HepG2 (cell line): Measurements from ENCODE around the gene KDM4B. TPM values are rescaled to one million over a fixed set of nuclear protein-coding genes. Genes with fewer than 3 reads are reported as not detected.

Experiments used
- ATAC-seq: fragments of 200-7000 bp; cut with Tn5 transposase; 3 replicates; pipeline ENCODE4 v1.9.1; 2020; ENCODE audit warnings: mild to moderate bottlenecking, moderate library complexity
- BruUV-seq: library from RNA; stranded (reverse); fragments of 400-500 nt; replicated peaks from 2 replicates; lab custom pipeline; 2021; lab: Mats Ljungman, UMichigan
- CTCF ChIA-PET: fragments of 300-600 bp; formaldehyde crosslinking; extraction: SDS; loops from one replicate; lab custom pipeline; 2021; ENCODE audit warnings: low total read pairs, inconsistent platforms, low intra/inter-chr PET ratio; lab: Yijun Ruan, JAX
- POLR2A ChIA-PET: fragments of 350-600 bp; sonication (Branson Sonifier 250); formaldehyde crosslinking; loops from one replicate; lab custom pipeline; 2020; ENCODE audit warnings: antibody characterized with exemption, inconsistent platforms; lab: Yijun Ruan, JAX
- DNase-seq: peaks from one replicate; pipeline ENCODE4 v3.0.0-alpha.2; 2015; ENCODE audit warnings: low spot score
- FAIRE-seq: peaks from 3 replicates; lab custom pipeline; 2011; peaks lifted over from hg19 to GRCh38; lab: Jason Lieb, UNC
- H2AFZ ChIP-seq: one replicate; pipeline ENCODE4 v1.6.1; 2011; ENCODE audit warnings: low read length, inconsistent platforms
- H3K27ac ChIP-seq: fragments of 300-600 bp; 3 replicates; pipeline ENCODE4 v1.8.0; 2011; ENCODE audit warnings: mixed run types, mild to moderate bottlenecking, mixed read lengths, low read length, inconsistent platforms; ENCODE audit not compliant: insufficient read depth; ENCODE audit errors: extremely low read length
- H3K27me3 ChIP-seq, 2 experiments: fragments of 200-600 bp in 1 of 2; 2 replicates in 1 of 2; 3 replicates in 1 of 2; pipeline versions ENCODE4 v1.6.0 to v1.8.0; 2011; ENCODE audit warnings: low read length in 2 of 2, mild to moderate bottlenecking in 2 of 2, moderate library complexity in 2 of 2, inconsistent platforms in 1 of 2; ENCODE audit not compliant: insufficient read depth in 2 of 2, control insufficient read depth in 1 of 2
- H3K36me3 ChIP-seq, 2 experiments: fragments of 200-600 bp in 1 of 2; replicated peaks in 1 of 2; 2 replicates in 1 of 2; 3 replicates in 1 of 2; pipeline versions ENCODE4 v1.5.1 to v1.8.0; 2011; ENCODE audit warnings: low read length in 2 of 2, inconsistent platforms in 1 of 2; ENCODE audit not compliant: insufficient read depth in 2 of 2, control insufficient read depth in 1 of 2
- H3K4me1 ChIP-seq: 2 replicates; pipeline ENCODE4 v1.5.1; 2012; ENCODE audit warnings: low read length, inconsistent platforms; ENCODE audit not compliant: insufficient read depth
- H3K4me2 ChIP-seq: 2 replicates; pipeline ENCODE4 v1.6.0; 2011; ENCODE audit warnings: low read depth, low read length, inconsistent platforms
- H3K4me3 ChIP-seq, 3 experiments: fragments of 200-600 bp in 1 of 3; sonication (generic), shearing (Covaris generic) in 1 of 3; replicated peaks in 1 of 3; 2 replicates each; pipeline ENCODE4 v1.5.1; 2011 to 2016; ENCODE audit warnings: low read length in 3 of 3, inconsistent platforms in 2 of 3, low read depth in 2 of 3, mild to moderate bottlenecking in 2 of 3, control low read depth in 1 of 3, mixed read lengths in 1 of 3; ENCODE audit not compliant: insufficient read depth in 1 of 3
- H3K79me2 ChIP-seq: one replicate; pipeline ENCODE4 v1.6.1; 2011; ENCODE audit warnings: low read length, inconsistent platforms; ENCODE audit not compliant: insufficient read depth
- H3K9ac ChIP-seq: 2 replicates; pipeline ENCODE4 v1.6.0; 2011; ENCODE audit warnings: mild to moderate bottlenecking, low read depth, low read length, inconsistent platforms; ENCODE audit not compliant: insufficient read depth
- H3K9me3 ChIP-seq: 2 replicates; pipeline ENCODE4 v1.5.1; 2012; ENCODE audit warnings: mild to moderate bottlenecking, low read length
- H4K20me1 ChIP-seq: 2 replicates; pipeline ENCODE4 v1.6.0; 2011; ENCODE audit warnings: inconsistent platforms, mild to moderate bottlenecking, low read length, moderate library complexity; ENCODE audit not compliant: insufficient read depth
- ADNP ChIP-seq: sonication (generic); formaldehyde crosslinking; IDR thresholded peaks from 2 replicates; pipeline ENCODE4 v1.4.0; 2020; ENCODE audit warnings: missing genetic modification reagents
- BCL6 ChIP-seq: IDR thresholded peaks from 2 replicates; pipeline ENCODE4 v1.6.1; 2016; ENCODE audit warnings: missing genetic modification reagents, missing compliant biosample characterization
- CEBPB ChIP-seq: IDR thresholded peaks from 2 replicates; pipeline ENCODE4 v1.6.1; 2011; ENCODE audit warnings: low read depth, low read length, improper control_type of control experiment, borderline replicate concordance
- KDM1A ChIP-seq: IDR thresholded peaks from 2 replicates; pipeline ENCODE4 v1.6.1; 2016; ENCODE audit warnings: missing compliant biosample characterization
- KLF15 ChIP-seq: sonication (generic); formaldehyde crosslinking; IDR thresholded peaks from 2 replicates; pipeline ENCODE4 v1.8.1; 2023; ENCODE audit warnings: borderline replicate concordance, mild to moderate bottlenecking, inconsistent platforms, missing genetic modification reagents, mixed read lengths
- NCOA5 ChIP-seq: sonication (generic); formaldehyde crosslinking; IDR thresholded peaks from 2 replicates; pipeline ENCODE4 v1.4.0; 2020; ENCODE audit warnings: missing genetic modification reagents
- NR1H2 ChIP-seq: sonication (generic); formaldehyde crosslinking; IDR thresholded peaks from 2 replicates; pipeline ENCODE4 v1.8.1; 2022; ENCODE audit warnings: low read depth, missing genetic modification reagents, borderline replicate concordance
- SOX13 ChIP-seq, 3 experiments: fragments of 450-650 bp in 1 of 3; sonication (generic) in 1 of 3; formaldehyde crosslinking in 1 of 3; IDR thresholded peaks in 2 of 3; conservative IDR thresholded peaks in 1 of 3; 2 replicates each; pipeline versions ENCODE4 v1.5.0 to v1.6.1; 2016 to 2020; ENCODE audit warnings: antibody characterized with exemption in 1 of 3, mild to moderate bottlenecking in 1 of 3, missing compliant biosample characterization in 1 of 3, missing genetic modification reagents in 1 of 3, moderate library complexity in 1 of 3
- SOX5 ChIP-seq: IDR thresholded peaks from 2 replicates; pipeline ENCODE4 v1.6.1; 2016; ENCODE audit warnings: borderline replicate concordance
- SOX6 ChIP-seq, 2 experiments: fragments of 450-650 bp in 1 of 2; sonication (generic) in 1 of 2; formaldehyde crosslinking in 1 of 2; IDR thresholded peaks; 2 replicates each; pipeline versions ENCODE4 v1.4.0 to v1.6.1; 2017 to 2020; ENCODE audit warnings: antibody characterized with exemption in 1 of 2, mild to moderate bottlenecking in 1 of 2, missing genetic modification reagents in 1 of 2
- ZMYM2 ChIP-seq: sonication (generic); formaldehyde crosslinking; IDR thresholded peaks from 2 replicates; pipeline ENCODE4 v1.8.0; 2022; ENCODE audit warnings: mild to moderate bottlenecking, missing genetic modification reagents
- ZNF121 ChIP-seq: sonication (generic); formaldehyde crosslinking; IDR thresholded peaks from 2 replicates; pipeline ENCODE4 v1.5.0; 2020; ENCODE audit warnings: mild to moderate bottlenecking, missing genetic modification reagents
- ZNF414 ChIP-seq: sonication (generic); formaldehyde crosslinking; IDR thresholded peaks from 2 replicates; pipeline ENCODE4 v1.5.0; 2020; ENCODE audit warnings: missing genetic modification reagents
- ZNF770 ChIP-seq: sonication (generic); formaldehyde crosslinking; IDR thresholded peaks from 2 replicates; pipeline ENCODE4 v1.5.0; 2020; ENCODE audit warnings: mild to moderate bottlenecking, missing genetic modification reagents
- WGBS: methylation state at CpG from one replicate; pipeline ENCODE4 v1.1.6; 2017; ENCODE audit warnings: low lambda C conversion rate; 5-methylcytosine and 5-hydroxymethylcytosine counted together
- in situ Hi-C: cut with HindIII; loops from 2 replicates; pipeline ENCODE4 v1.10.0; 2017; ENCODE audit warnings: low pct_unique_long_range_greater_than_20kb; ENCODE audit not compliant: extremely low pct_ligation_motif_present
- intact Hi-C: fragments of 100-400 bp; cut with micrococcal nuclease; formaldehyde crosslinking; loops from one replicate; pipeline ENCODE4 v1.10.0; 2022; ENCODE audit not compliant: unreplicated experiment
- polyA plus RNA-seq, 8 experiments: library from polyadenylated mRNA; depleted of rRNA in 3 of 8; stranded (reverse) in 7 of 8; unstranded in 1 of 8; fragments of >200 nt; fragmentation: Illumina TruSeq in 4 of 8; extraction: Trizol in 4 of 8; gene quantifications; 2 replicates each; pipeline versions ENCODE4 v1.2.1 to v1.2.3, GENCODE V29; 2011 to 2016; ENCODE audit warnings: low read depth in 4 of 8, missing spikeins in 1 of 8, mixed read lengths in 1 of 8; ENCODE audit not compliant: insufficient read depth in 1 of 8
- total RNA-seq, 5 experiments: library from RNA; depleted of rRNA; stranded (reverse); fragments of >200 nt; fragmentation: Illumina TruSeq; extraction: Trizol; gene quantifications; 2 replicates each; pipeline ENCODE4 v1.2.3, GENCODE V29; 2016; ENCODE audit warnings: low read depth in 1 of 5

Gene KDM4B
- total and polyA plus RNA-seq, 2 of the 13 experiments (the other 11 are each of a cell fraction or from before 2014, with no cell fraction given), result 4.9 to 14.6 TPM

- no peak overlapping the region for H3K4me3 ChIP-seq
- ChIA-PET CTCF (no interaction called here), POLR2A (no interaction called here)
- peaks cover 21% of the 10 kb centered on the region for H3K4me1 ChIP-seq
- 42% methylated on average over 6 of the region's 6 CpGs for WGBS
- in situ Hi-C loops, result no loop called here
- no TSS peak for BruUV-seq
- H4K20me1 ChIP-seq, result no peaks in the 10 kb centered on the region
- 0 out of 2 replicates have a peak overlapping the region, but pooled peaks have one; percentile 7 for H3K4me2 ChIP-seq
- peak; percentile 76 for FAIRE-seq
- no peaks in the 10 kb centered on the region for H3K79me2 ChIP-seq
- peak overlapping the region; percentile 66 for H3K27ac ChIP-seq
- H2AFZ ChIP-seq, result no peak overlapping the region
- H3K9ac ChIP-seq, result no peak overlapping the region
- no peaks in the 10 kb centered on the region for H3K9me3 ChIP-seq
- DNase-seq, result peak; percentile 66
- H3K36me3 ChIP-seq, result peaks cover 6 to 21% of the 10 kb centered on the region in 2 experiments; a peak in 3 of 5 replicates
- no peak; the same call in 2 of the 3 replicates for ATAC-seq
- TF ChIP-seq KLF15 (CRISPR knock-in tag) (no peak), NCOA5 (no peak), KDM1A (peak; percentile 72; the same call in 1 of the 2 replicates), ZMYM2 (CRISPR knock-in tag) (peak; percentile 58; the same call in 1 of the 2 replicates), SOX13 (IDR thresholded peaks at IDR 0.05) (no peak), SOX13 (CRISPR knock-in tag; conservative IDR thresholded peaks at IDR 0.05 in 1 of 2, IDR thresholded peaks at IDR 0.05 in 1 of 2) (peak in 1 of 2 experiments; percentile 87; a peak in 2 of 4 replicates), SOX6 (IDR thresholded peaks at IDR 0.05) (no peak), SOX6 (CRISPR knock-in tag; IDR thresholded peaks at IDR 0.05) (peak; percentile 73), ADNP (CRISPR knock-in tag) (0 out of 2 replicates have a peak, but pooled peaks have one; percentile 35), NR1H2 (CRISPR knock-in tag) (no peak), ZNF414 (CRISPR knock-in tag) (no peak), CEBPB (peak; percentile 78), SOX5 (CRISPR knock-in tag) (peak; percentile 64; the same call in 1 of the 2 replicates), BCL6 (0 out of 2 replicates have a peak, but pooled peaks have one; percentile 25), ZNF770 (peak; percentile 95), ZNF121 (CRISPR knock-in tag) (peak; percentile 91)
- TF ChIP-seq, all 625 proteins: peak for 10
- H3K27me3 ChIP-seq, result no peaks in the 10 kb centered on the region
- intact Hi-C loops, result no loop called here
Observed at GRCh38 chr19:5115771-5116202, 146.9 kb downstream of the KDM4B start.
